GM12878 (cell line): Measurements from ENCODE around the gene LKAAEAR1. TPM values are rescaled to one million over a fixed set of nuclear protein-coding genes. Genes with fewer than 3 reads are reported as not detected.
A peak's percentile ranks its signal among the peaks of the same experiment; 100 is the strongest.

ENCODE experiments used
- BCL11A ChIP-seq: IDR thresholded peaks from 2 replicates; pipeline ENCODE4 v1.6.1; 2011; ENCODE audit warnings: low read depth, low read length
- CHD2 ChIP-seq: IDR thresholded peaks from 2 replicates; pipeline ENCODE4 v1.6.1; 2011; ENCODE audit warnings: low read depth, low read length, improper control_type of control experiment, borderline replicate concordance
- GABPA ChIP-seq: IDR thresholded peaks from 2 replicates; pipeline ENCODE4 v1.6.1; 2014; ENCODE audit warnings: antibody characterized with exemption, low read depth, mild to moderate bottlenecking, inconsistent platforms
- PAX8 ChIP-seq: fragments of 450-650 bp; IDR thresholded peaks from 2 replicates; pipeline ENCODE4 v1.6.1; 2017; ENCODE audit warnings: mild to moderate bottlenecking, moderate library complexity
- SMARCA5 ChIP-seq: fragments of 450-650 bp; IDR thresholded peaks from 2 replicates; pipeline ENCODE4 v1.6.1; 2017; ENCODE audit warnings: mild to moderate bottlenecking
- polyA plus RNA-seq, 11 experiments: library from polyadenylated mRNA; depleted of rRNA in 4 of 11; unstranded in 6 of 11; stranded (reverse) in 5 of 11; fragments of >200 nt; fragmentation: Nextera tagmentation in 4 of 11; fragmentation: Illumina TruSeq in 1 of 11; extraction: Ambion mirVana in 4 of 11; extraction: Trizol in 1 of 11; gene quantifications; 1 replicate in 1 of 11; 2 replicates in 10 of 11; pipeline versions ENCODE4 v1.2.1 to v1.2.3, GENCODE V29; 2011 to 2016; ENCODE audit warnings: inconsistent platforms in 2 of 11, missing spikeins in 2 of 11, low read depth in 1 of 11
- total RNA-seq, 4 experiments: library from RNA; depleted of rRNA in 3 of 4; stranded (reverse); fragments of >200 nt in 3 of 4; fragmentation: Illumina TruSeq in 1 of 4; extraction: Trizol in 1 of 4; gene quantifications; 2 replicates each; pipeline versions ENCODE4 v1.2.1 to v1.2.3, GENCODE V29; 2013 to 2021
- TF ChIP-seq, protein P1 (sequence below): IDR thresholded peaks from 2 replicates; pipeline ENCODE4 v1.6.1; 2012; ENCODE audit warnings: improper control_type of control experiment, low read depth, low read length; ENCODE audit not compliant: insufficient replicate concordance
- TF ChIP-seq, protein P2 (sequence below): fragments of 450-650 bp; IDR thresholded peaks from 2 replicates; pipeline ENCODE4 v1.6.1; 2016; ENCODE audit warnings: mild to moderate bottlenecking, moderate library complexity, borderline replicate concordance
- TF ChIP-seq, protein P3 (sequence below): fragments of 450-650 bp; IDR thresholded peaks from 2 replicates; pipeline ENCODE4 v1.6.1; 2018; ENCODE audit warnings: mild to moderate bottlenecking, low read depth, moderate library complexity; ENCODE audit not compliant: partially characterized antibody

LKAAEAR1 gene
- total and polyA plus RNA-seq, 10 of the 15 experiments (the other 5 are each of a cell fraction or from before 2014, with no cell fraction given) = not detected

DNA sequence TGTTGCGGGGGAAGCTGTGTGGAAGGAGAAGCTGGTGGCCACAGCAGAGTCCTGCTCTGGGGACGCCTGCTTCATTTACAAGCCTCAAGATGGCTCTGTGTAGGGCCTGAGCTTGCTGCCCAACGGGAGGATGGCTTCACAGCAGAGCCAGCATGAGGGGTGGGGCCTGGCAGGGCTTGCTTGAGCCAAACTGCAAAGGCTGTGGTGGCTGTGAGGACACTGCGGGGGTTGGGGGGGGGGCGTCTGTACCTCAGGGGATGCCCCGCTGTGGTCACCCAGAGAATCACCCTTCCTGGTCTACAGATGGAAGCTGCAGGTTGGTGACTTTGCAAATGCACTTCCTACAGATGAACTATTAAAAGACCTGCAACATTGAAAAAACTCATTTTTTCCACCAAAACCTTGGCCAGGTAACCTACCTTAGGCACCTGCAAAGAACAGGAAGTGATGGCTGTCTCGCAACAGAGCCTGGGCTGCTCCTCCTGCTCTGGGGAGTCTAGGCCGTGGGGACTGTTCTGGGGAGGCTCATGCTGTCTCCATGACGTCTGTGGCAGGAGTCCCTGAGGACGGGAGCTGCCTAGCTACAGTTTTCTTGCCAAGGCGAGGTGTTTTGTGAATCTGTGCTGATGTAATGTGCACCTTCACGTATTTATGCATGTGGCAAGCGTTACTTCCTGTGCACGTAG, 15.8 kb upstream of the LKAAEAR1 start (continued):
- TF ChIP-seq, protein P1, sequence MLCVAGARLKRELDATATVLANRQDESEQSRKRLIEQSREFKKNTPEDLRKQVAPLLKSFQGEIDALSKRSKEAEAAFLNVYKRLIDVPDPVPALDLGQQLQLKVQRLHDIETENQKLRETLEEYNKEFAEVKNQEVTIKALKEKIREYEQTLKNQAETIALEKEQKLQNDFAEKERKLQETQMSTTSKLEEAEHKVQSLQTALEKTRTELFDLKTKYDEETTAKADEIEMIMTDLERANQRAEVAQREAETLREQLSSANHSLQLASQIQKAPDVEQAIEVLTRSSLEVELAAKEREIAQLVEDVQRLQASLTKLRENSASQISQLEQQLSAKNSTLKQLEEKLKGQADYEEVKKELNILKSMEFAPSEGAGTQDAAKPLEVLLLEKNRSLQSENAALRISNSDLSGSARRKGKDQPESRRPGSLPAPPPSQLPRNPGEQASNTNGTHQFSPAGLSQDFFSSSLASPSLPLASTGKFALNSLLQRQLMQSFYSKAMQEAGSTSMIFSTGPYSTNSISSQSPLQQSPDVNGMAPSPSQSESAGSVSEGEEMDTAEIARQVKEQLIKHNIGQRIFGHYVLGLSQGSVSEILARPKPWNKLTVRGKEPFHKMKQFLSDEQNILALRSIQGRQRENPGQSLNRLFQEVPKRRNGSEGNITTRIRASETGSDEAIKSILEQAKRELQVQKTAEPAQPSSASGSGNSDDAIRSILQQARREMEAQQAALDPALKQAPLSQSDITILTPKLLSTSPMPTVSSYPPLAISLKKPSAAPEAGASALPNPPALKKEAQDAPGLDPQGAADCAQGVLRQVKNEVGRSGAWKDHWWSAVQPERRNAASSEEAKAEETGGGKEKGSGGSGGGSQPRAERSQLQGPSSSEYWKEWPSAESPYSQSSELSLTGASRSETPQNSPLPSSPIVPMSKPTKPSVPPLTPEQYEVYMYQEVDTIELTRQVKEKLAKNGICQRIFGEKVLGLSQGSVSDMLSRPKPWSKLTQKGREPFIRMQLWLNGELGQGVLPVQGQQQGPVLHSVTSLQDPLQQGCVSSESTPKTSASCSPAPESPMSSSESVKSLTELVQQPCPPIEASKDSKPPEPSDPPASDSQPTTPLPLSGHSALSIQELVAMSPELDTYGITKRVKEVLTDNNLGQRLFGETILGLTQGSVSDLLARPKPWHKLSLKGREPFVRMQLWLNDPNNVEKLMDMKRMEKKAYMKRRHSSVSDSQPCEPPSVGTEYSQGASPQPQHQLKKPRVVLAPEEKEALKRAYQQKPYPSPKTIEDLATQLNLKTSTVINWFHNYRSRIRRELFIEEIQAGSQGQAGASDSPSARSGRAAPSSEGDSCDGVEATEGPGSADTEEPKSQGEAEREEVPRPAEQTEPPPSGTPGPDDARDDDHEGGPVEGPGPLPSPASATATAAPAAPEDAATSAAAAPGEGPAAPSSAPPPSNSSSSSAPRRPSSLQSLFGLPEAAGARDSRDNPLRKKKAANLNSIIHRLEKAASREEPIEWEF = no peak
- TF ChIP-seq, protein P2, sequence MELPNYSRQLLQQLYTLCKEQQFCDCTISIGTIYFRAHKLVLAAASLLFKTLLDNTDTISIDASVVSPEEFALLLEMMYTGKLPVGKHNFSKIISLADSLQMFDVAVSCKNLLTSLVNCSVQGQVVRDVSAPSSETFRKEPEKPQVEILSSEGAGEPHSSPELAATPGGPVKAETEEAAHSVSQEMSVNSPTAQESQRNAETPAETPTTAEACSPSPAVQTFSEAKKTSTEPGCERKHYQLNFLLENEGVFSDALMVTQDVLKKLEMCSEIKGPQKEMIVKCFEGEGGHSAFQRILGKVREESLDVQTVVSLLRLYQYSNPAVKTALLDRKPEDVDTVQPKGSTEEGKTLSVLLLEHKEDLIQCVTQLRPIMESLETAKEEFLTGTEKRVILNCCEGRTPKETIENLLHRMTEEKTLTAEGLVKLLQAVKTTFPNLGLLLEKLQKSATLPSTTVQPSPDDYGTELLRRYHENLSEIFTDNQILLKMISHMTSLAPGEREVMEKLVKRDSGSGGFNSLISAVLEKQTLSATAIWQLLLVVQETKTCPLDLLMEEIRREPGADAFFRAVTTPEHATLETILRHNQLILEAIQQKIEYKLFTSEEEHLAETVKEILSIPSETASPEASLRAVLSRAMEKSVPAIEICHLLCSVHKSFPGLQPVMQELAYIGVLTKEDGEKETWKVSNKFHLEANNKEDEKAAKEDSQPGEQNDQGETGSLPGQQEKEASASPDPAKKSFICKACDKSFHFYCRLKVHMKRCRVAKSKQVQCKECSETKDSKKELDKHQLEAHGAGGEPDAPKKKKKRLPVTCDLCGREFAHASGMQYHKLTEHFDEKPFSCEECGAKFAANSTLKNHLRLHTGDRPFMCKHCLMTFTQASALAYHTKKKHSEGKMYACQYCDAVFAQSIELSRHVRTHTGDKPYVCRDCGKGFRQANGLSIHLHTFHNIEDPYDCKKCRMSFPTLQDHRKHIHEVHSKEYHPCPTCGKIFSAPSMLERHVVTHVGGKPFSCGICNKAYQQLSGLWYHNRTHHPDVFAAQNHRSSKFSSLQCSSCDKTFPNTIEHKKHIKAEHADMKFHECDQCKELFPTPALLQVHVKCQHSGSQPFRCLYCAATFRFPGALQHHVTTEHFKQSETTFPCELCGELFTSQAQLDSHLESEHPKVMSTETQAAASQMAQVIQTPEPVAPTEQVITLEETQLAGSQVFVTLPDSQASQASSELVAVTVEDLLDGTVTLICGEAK = no peak
- TF ChIP-seq PAX8 (no peak), GABPA (no peak), SMARCA5 (no peak), BCL11A (no peak), CHD2 (0 out of 2 replicates have a peak, but pooled peaks have one; percentile 21)
- TF ChIP-seq, protein P3, sequence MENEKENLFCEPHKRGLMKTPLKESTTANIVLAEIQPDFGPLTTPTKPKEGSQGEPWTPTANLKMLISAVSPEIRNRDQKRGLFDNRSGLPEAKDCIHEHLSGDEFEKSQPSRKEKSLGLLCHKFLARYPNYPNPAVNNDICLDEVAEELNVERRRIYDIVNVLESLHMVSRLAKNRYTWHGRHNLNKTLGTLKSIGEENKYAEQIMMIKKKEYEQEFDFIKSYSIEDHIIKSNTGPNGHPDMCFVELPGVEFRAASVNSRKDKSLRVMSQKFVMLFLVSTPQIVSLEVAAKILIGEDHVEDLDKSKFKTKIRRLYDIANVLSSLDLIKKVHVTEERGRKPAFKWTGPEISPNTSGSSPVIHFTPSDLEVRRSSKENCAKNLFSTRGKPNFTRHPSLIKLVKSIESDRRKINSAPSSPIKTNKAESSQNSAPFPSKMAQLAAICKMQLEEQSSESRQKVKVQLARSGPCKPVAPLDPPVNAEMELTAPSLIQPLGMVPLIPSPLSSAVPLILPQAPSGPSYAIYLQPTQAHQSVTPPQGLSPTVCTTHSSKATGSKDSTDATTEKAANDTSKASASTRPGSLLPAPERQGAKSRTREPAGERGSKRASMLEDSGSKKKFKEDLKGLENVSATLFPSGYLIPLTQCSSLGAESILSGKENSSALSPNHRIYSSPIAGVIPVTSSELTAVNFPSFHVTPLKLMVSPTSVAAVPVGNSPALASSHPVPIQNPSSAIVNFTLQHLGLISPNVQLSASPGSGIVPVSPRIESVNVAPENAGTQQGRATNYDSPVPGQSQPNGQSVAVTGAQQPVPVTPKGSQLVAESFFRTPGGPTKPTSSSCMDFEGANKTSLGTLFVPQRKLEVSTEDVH = peak; percentile 27
